MM.1S (cell line): Measurements from ENCODE around the gene TMEM260.
"Not testable (repeated sequence)": the region's sequence is repeated elsewhere in the genome, so short reads cannot be mapped to it uniquely, and the experiment has no call there.

ENCODE experiments used
- DNase-seq: peaks from one replicate; pipeline ENCODE4 v3.0.0-alpha.2; 2015
- H2AFZ ChIP-seq: fragments of 300-600 bp; sonication (generic); 2 replicates; pipeline ENCODE4 v1.6.0; 2016; ENCODE audit warnings: antibody characterized with exemption, low read length
- H3F3A ChIP-seq: fragments of 300-600 bp; sonication (generic); 2 replicates; pipeline ENCODE4 v1.6.1; 2016; ENCODE audit warnings: mild to moderate bottlenecking, antibody characterized with exemption, low read length, moderate library complexity, mixed read lengths; ENCODE audit not compliant: insufficient read depth
- H3K27ac ChIP-seq: fragments of 300-600 bp; sonication (generic); 2 replicates; pipeline ENCODE4 v1.5.1; 2016; ENCODE audit warnings: mild to moderate bottlenecking, low read length
- H3K27me3 ChIP-seq: fragments of 300-600 bp; sonication (generic); replicated peaks from 2 replicates; pipeline ENCODE4 v1.6.0; 2016; ENCODE audit warnings: low read length; ENCODE audit not compliant: insufficient read depth
- H3K36me3 ChIP-seq: fragments of 300-600 bp; sonication (generic); replicated peaks from 2 replicates; pipeline ENCODE4 v1.6.1; 2016; ENCODE audit warnings: mild to moderate bottlenecking, low read length, mixed read lengths; ENCODE audit not compliant: insufficient read depth
- H3K4me1 ChIP-seq: fragments of 300-600 bp; sonication (generic); 2 replicates; pipeline ENCODE4 v1.6.1; 2016; ENCODE audit warnings: low read length, mixed read lengths
- H3K4me2 ChIP-seq: fragments of 300-600 bp; sonication (generic); 2 replicates; pipeline ENCODE4 v1.6.0; 2016; ENCODE audit warnings: low read depth, low read length
- H3K4me3 ChIP-seq: fragments of 300-600 bp; sonication (generic); 2 replicates; pipeline ENCODE4 v1.5.1; 2016; ENCODE audit warnings: low read length, mixed read lengths
- H3K79me2 ChIP-seq: fragments of 300-600 bp; sonication (generic); 2 replicates; pipeline ENCODE4 v1.6.1; 2016; ENCODE audit warnings: mixed run types, low read length, mixed read lengths
- H3K9ac ChIP-seq: fragments of 300-600 bp; sonication (generic); 2 replicates; pipeline ENCODE4 v1.6.1; 2016; ENCODE audit warnings: low read length, mixed read lengths
- H3K9me2 ChIP-seq: fragments of 300-600 bp; sonication (generic); replicated peaks from 2 replicates; pipeline ENCODE4 v1.6.1; 2016; ENCODE audit warnings: mild to moderate bottlenecking, low read length, mixed read lengths; ENCODE audit not compliant: insufficient read depth
- H3K9me3 ChIP-seq: fragments of 300-600 bp; sonication (generic); replicated peaks from 2 replicates; pipeline ENCODE4 v1.6.1; 2016; ENCODE audit warnings: mild to moderate bottlenecking, low read length, mixed read lengths; ENCODE audit not compliant: insufficient read depth
- H4K20me1 ChIP-seq: fragments of 300-600 bp; sonication (generic); 2 replicates; pipeline ENCODE4 v1.6.1; 2016; ENCODE audit warnings: mild to moderate bottlenecking, low read length, moderate library complexity, mixed read lengths; ENCODE audit not compliant: insufficient read depth
- CTCF ChIP-seq: fragments of 300-600 bp; sonication (generic); IDR thresholded peaks from 2 replicates; pipeline ENCODE4 v1.5.1; 2016; ENCODE audit warnings: antibody characterized with exemption, low read length, mixed read lengths
- EZH2 ChIP-seq: fragments of 300-600 bp; sonication (generic); optimal IDR thresholded peaks from 2 replicates; pipeline ENCODE3; 2017; ENCODE audit warnings: low read depth, mild to moderate bottlenecking, antibody characterized with exemption, low read length, mixed read lengths
- EZH2phosphoT487 ChIP-seq: fragments of 300-600 bp; sonication (generic); IDR thresholded peaks from 2 replicates; pipeline ENCODE4 v1.6.1; 2018; ENCODE audit warnings: antibody characterized with exemption, low read length

The TMEM260 gene

GRCh38 chr14:56686416-56686815, 106.8 kb downstream of the TMEM260 start:
- TF ChIP-seq EZH2phosphoT487 = no peak

GRCh38 chr14:56687123-56687522, 107.5 kb downstream of the TMEM260 start:
- Histone ChIP-seq H3K36me3 (no peaks in the 10 kb centered on the region), H3K4me1 (no peaks in the 10 kb centered on the region), H3K4me2 (no peak overlapping the region), H2AFZ (no peak overlapping the region), H3K27ac (no peak overlapping the region), H3K9me2 (no peaks in the 10 kb centered on the region), H4K20me1 (no peaks in the 10 kb centered on the region), H3K9ac (no peak overlapping the region), H3K27me3 (no peaks in the 10 kb centered on the region), H3K4me3 (no peak overlapping the region), H3K79me2 (no peaks in the 10 kb centered on the region), H3F3A (no peaks in the 10 kb centered on the region), H3K9me3 (no peaks in the 10 kb centered on the region)
- no peak for DNase-seq
- TF ChIP-seq CTCF (no peak), EZH2 (no peak), EZH2phosphoT487 (no peak)

More at GRCh38 chr14:56686416-56686815, 106.8 kb downstream of the TMEM260 start:
- Histone ChIP-seq H2AFZ (no peak overlapping the region), H3K9me3 (no peaks in the 10 kb centered on the region), H3K9me2 (no peaks in the 10 kb centered on the region), H3K79me2 (no peaks in the 10 kb centered on the region), H3K27ac (no peak overlapping the region), H3K9ac (no peak overlapping the region), H3K4me3 (no peak overlapping the region), H3K4me1 (no peaks in the 10 kb centered on the region), H3K4me2 (no peak overlapping the region), H4K20me1 (no peaks in the 10 kb centered on the region), H3K27me3 (no peaks in the 10 kb centered on the region), H3F3A (no peaks in the 10 kb centered on the region), H3K36me3 (no peaks in the 10 kb centered on the region)
- no peak for DNase-seq

GRCh38 chr14:56694609-56695008, 115.0 kb downstream of the TMEM260 start:
- H3K4me3 ChIP-seq = no peak overlapping the region
- TF ChIP-seq EZH2phosphoT487 (no peak), CTCF (no peak), EZH2 (no peak)

GRCh38 chr14:56695216-56695615, 115.6 kb downstream of the TMEM260 start:
- H3K9me2 ChIP-seq, H2AFZ ChIP-seq, H3F3A ChIP-seq, H3K4me3 ChIP-seq, H4K20me1 ChIP-seq, H3K4me1 ChIP-seq, H3K27me3 ChIP-seq, H3K79me2 ChIP-seq, H3K9ac ChIP-seq, H3K9me3 ChIP-seq, DNase-seq, H3K4me2 ChIP-seq, H3K27ac ChIP-seq, H3K36me3 ChIP-seq: not testable (repeated sequence)

More at GRCh38 chr14:56694609-56695008, 115.0 kb downstream of the TMEM260 start:
- Histone ChIP-seq H3K79me2 (no peaks in the 10 kb centered on the region), H3K4me1 (no peaks in the 10 kb centered on the region), H3K9ac (no peak overlapping the region), H3F3A (no peaks in the 10 kb centered on the region), H3K9me3 (no peaks in the 10 kb centered on the region), H4K20me1 (no peaks in the 10 kb centered on the region), H3K4me2 (no peak overlapping the region), H3K27ac (no peak overlapping the region), H2AFZ (no peak overlapping the region), H3K27me3 (no peaks in the 10 kb centered on the region), H3K36me3 (no peaks in the 10 kb centered on the region), H3K9me2 (no peaks in the 10 kb centered on the region)
- DNase-seq = no peak
